ENCODE measurements around the gene SH3D21. TPM values are rescaled to one million over a fixed set of nuclear protein-coding genes. Genes with fewer than 3 reads are reported as not detected.

SH3D21 gene
- total RNA-seq, 1 experiment from 2014 or later, result 18.3 TPM

- Histone ChIP-seq H3K4ac (ENCODE audit: low read depth, low read length) (no peak overlapping the region), H2BK5ac (ENCODE audit: insufficient read length, low read length) (no peak overlapping the region), H2BK15ac (ENCODE audit: low read depth, low read length) (no peak overlapping the region), H3K23ac (ENCODE audit: insufficient read length, low read depth, low read length) (no peak overlapping the region), H3K27me3 (ENCODE audit: insufficient read depth, low read length) (no peaks in the 10 kb centered on the region), H2BK120ac (ENCODE audit: low read depth, low read length, poor library complexity, severe bottlenecking) (no peak overlapping the region), H4K8ac (replicated peaks; ENCODE audit: insufficient read length, low read depth, low read length) (no peak overlapping the region), H3K4me1 (ENCODE audit: insufficient read depth, low read length) (no peaks in the 10 kb centered on the region), H4K91ac (ENCODE audit: insufficient read length, low read depth, low read length) (no peak overlapping the region), H2AFZ (ENCODE audit: low read length) (no peak overlapping the region), H3K14ac (ENCODE audit: insufficient read depth, low read length) (peak overlapping the region; percentile 59), H3K56ac (ENCODE audit: insufficient read length, low read depth, low read length) (no peak overlapping the region), H3K23me2 (ENCODE audit: insufficient read length, low read depth, low read length, poor library complexity, severe bottlenecking) (peaks cover 32% of the 10 kb centered on the region), H4K5ac (ENCODE audit: insufficient read length, low read depth, low read length) (no peak overlapping the region), H2BK20ac (ENCODE audit: low read depth, low read length, poor library complexity, severe bottlenecking) (no peak overlapping the region), H3K27ac (ENCODE audit: insufficient read length, low read depth, low read length) (peak overlapping the region; percentile 8), H3T11ph (ENCODE audit: low read length) (no peak overlapping the region), H3K4me2 (ENCODE audit: insufficient read depth, insufficient read length, low read length) (peak overlapping the region; percentile 51), H2BK12ac (ENCODE audit: insufficient read length, low read depth, low read length) (no peak overlapping the region), H3K18ac (ENCODE audit: insufficient read length, low read depth, low read length) (peak overlapping the region; percentile 83), H3K9ac (ENCODE audit: extremely low read depth, insufficient read length, low read length) (peak overlapping the region; percentile 40), H3K79me1 (ENCODE audit: insufficient read depth, low read depth, low read length, poor library complexity, severe bottlenecking) (no peaks in the 10 kb centered on the region), H3K79me2 (ENCODE audit: insufficient read depth, low read length) (no peaks in the 10 kb centered on the region), H4K20me1 (ENCODE audit: control insufficient read depth, insufficient read depth, insufficient read length) (no peaks in the 10 kb centered on the region), H2AK5ac (ENCODE audit: insufficient read length, low read length) (no peak overlapping the region), H3K9me3 (ENCODE audit: control insufficient read depth, low read depth, low read length) (no peaks in the 10 kb centered on the region)
- H3K9me3 Mint-ChIP-seq, result no peaks in the 10 kb centered on the region; a peak in 2 of 5 replicates
- peaks cover 19 to 20% of the 10 kb centered on the region in 2 experiments for H3K4me1 Mint-ChIP-seq
- DNase-seq, result peak; percentile 97
- peaks cover 2 to 9% (median 7%) of the 10 kb centered on the region in 3 experiments; a peak in 6 of 7 replicates for H3K36me3 Mint-ChIP-seq (ENCODE audit: insufficient read depth in 1 of 3, low read depth in 3 of 3)
- peak overlapping the region; percentile 72 to 86 for H3K4me3 Mint-ChIP-seq
- TF ChIP-seq CTCF (conservative IDR thresholded peaks at IDR 0.05), result no peak
- no CpG with 5 or more reads among the region's 59 CpGs for WGBS (ENCODE audit: extremely low coverage, insufficient read length, low lambda C conversion rate)
- H3K27me3 Mint-ChIP-seq (ENCODE audit: low read depth), result peaks cover 41% of the 10 kb centered on the region
- peak overlapping the region in 2 of 3 experiments; percentile 74 to 95; a peak in 5 of 7 replicates for H3K27ac Mint-ChIP-seq
Observed at GRCh38 chr1:36321119-36321951, 15.2 kb downstream of the SH3D21 start.

All from H9 (cell line).